ENCODE results near the gene SCO2. TPM values are rescaled to one million over a fixed set of nuclear protein-coding genes. Genes with fewer than 3 reads are reported as not detected.

The SCO2 gene
- polyA plus RNA-seq, 3 donors, result 39.5 to 101 (median 69.6) TPM

GRCh38 chr22:50488006-50488677, 37.3 kb downstream of the SCO2 start:
- H3K4me3 ChIP-seq (replicated peaks in 1 of 3; ENCODE audit: low read depth in 2 of 3, low read length in 3 of 3), result no peak overlapping the region
- Mint-ChIP-seq H3K36me3 (no peaks in the 10 kb centered on the region), H3K27ac (no peak overlapping the region), H3K4me3 (no peak overlapping the region), H3K27me3 (ENCODE audit: low read depth in 3 of 3) (peaks cover 8 to 29% (median 12%) of the 10 kb centered on the region in 3 donors), H3K4me1 (peaks cover 8% of the 10 kb centered on the region), H3K9me3 (peaks cover 0 to under 1% (median 0%) of the 10 kb centered on the region in 7 donors)
- no peak overlapping the region for H3K27ac ChIP-seq (ENCODE audit: low read depth in 1 of 2, low read length in 2 of 2)
- peaks cover 0 to 5% of the 10 kb centered on the region in 2 donors for H3K27me3 ChIP-seq (ENCODE audit: control insufficient read depth in 2 of 2, insufficient read depth in 2 of 2, low read length in 2 of 2)
- no peaks in the 10 kb centered on the region for H3K36me3 ChIP-seq (replicated peaks in 1 of 2; ENCODE audit: control insufficient read depth in 1 of 2, insufficient read depth in 2 of 2, low read length in 2 of 2)
- peaks cover 0 to 9% of the 10 kb centered on the region in 2 donors for H3K4me1 ChIP-seq (ENCODE audit: control insufficient read depth in 1 of 2, insufficient read depth in 2 of 2, low read length in 2 of 2)
- no peak overlapping the region for H3K9ac ChIP-seq (ENCODE audit: insufficient read depth, low read length, poor library complexity, severe bottlenecking)
- H3K9me3 ChIP-seq (replicated peaks in 1 of 2; ENCODE audit: control insufficient read depth in 1 of 2, insufficient read depth in 1 of 2, low read length in 2 of 2), result no peaks in the 10 kb centered on the region
- no peak overlapping the region for H2AFZ ChIP-seq (ENCODE audit: insufficient read depth, low read depth, low read length, poor library complexity, severe bottlenecking)
- DNase-seq, result no peak
- TF ChIP-seq CTCF (IDR thresholded peaks at IDR 0.05), result no peak
- no peak overlapping the region for H3K4me2 ChIP-seq (replicated peaks; ENCODE audit: extremely low read depth, low read length, poor library complexity, severe bottlenecking)
- 84% methylated on average over 3 of the region's 18 CpGs for whole genome bisulfite sequencing (ENCODE audit: insufficient coverage)
- no peaks in the 10 kb centered on the region for H4K20me1 ChIP-seq (ENCODE audit: insufficient read depth, low read length)
- intact Hi-C loops (cut with micrococcal nuclease), result no loop called here
- no peaks in the 10 kb centered on the region for H3K79me2 ChIP-seq (ENCODE audit: insufficient read depth, low read length)

GRCh38 chr22:50487290-50488005, 38.0 kb downstream of the SCO2 start:
- H3K4me1 Mint-ChIP-seq, result peaks cover 8% of the 10 kb centered on the region
- no peak overlapping the region for H3K4me3 ChIP-seq (replicated peaks in 1 of 3; ENCODE audit: low read depth in 2 of 3, low read length in 3 of 3)
- H3K27me3 ChIP-seq (ENCODE audit: control insufficient read depth in 2 of 2, insufficient read depth in 2 of 2, low read length in 2 of 2), result peaks cover 0 to 12% of the 10 kb centered on the region in 2 donors
- no peak overlapping the region for H3K4me2 ChIP-seq (replicated peaks; ENCODE audit: extremely low read depth, low read length, poor library complexity, severe bottlenecking)
- intact Hi-C loops (cut with micrococcal nuclease), result no loop called here
- peaks cover 0 to 9% of the 10 kb centered on the region in 2 donors for H3K4me1 ChIP-seq (ENCODE audit: control insufficient read depth in 1 of 2, insufficient read depth in 2 of 2, low read length in 2 of 2)
- H3K79me2 ChIP-seq (ENCODE audit: insufficient read depth, low read length), result no peaks in the 10 kb centered on the region
- no peak overlapping the region for H2AFZ ChIP-seq (ENCODE audit: insufficient read depth, low read depth, low read length, poor library complexity, severe bottlenecking)
- H3K9me3 ChIP-seq (replicated peaks in 1 of 2; ENCODE audit: control insufficient read depth in 1 of 2, insufficient read depth in 1 of 2, low read length in 2 of 2), result no peaks in the 10 kb centered on the region
- H3K36me3 Mint-ChIP-seq, result no peaks in the 10 kb centered on the region
- no peak overlapping the region for H3K9ac ChIP-seq (ENCODE audit: insufficient read depth, low read length, poor library complexity, severe bottlenecking)
- H3K27ac ChIP-seq (ENCODE audit: low read depth in 1 of 2, low read length in 2 of 2), result no peak overlapping the region
- no peak overlapping the region for H3K4me3 Mint-ChIP-seq
- TF ChIP-seq CTCF (IDR thresholded peaks at IDR 0.05), result no peak
- whole genome bisulfite sequencing (ENCODE audit: insufficient coverage), result 86% methylated on average over 8 of the region's 23 CpGs
- H3K27me3 Mint-ChIP-seq (ENCODE audit: low read depth in 3 of 3), result peaks cover 10 to 36% (median 17%) of the 10 kb centered on the region in 3 donors
- DNase-seq, result no peak
- H3K36me3 ChIP-seq (replicated peaks in 1 of 2; ENCODE audit: control insufficient read depth in 1 of 2, insufficient read depth in 2 of 2, low read length in 2 of 2), result no peaks in the 10 kb centered on the region
- H3K27ac Mint-ChIP-seq, result no peak overlapping the region
- peaks cover 0 to 3% (median 0%) of the 10 kb centered on the region in 7 donors for H3K9me3 Mint-ChIP-seq
- no peaks in the 10 kb centered on the region for H4K20me1 ChIP-seq (ENCODE audit: insufficient read depth, low read length)
